Measurements from ENCODE around the gene OR51B2. TPM values are rescaled to one million over a fixed set of nuclear protein-coding genes. Genes with fewer than 3 reads are reported as not detected.

The OR51B2 gene
- total and polyA plus RNA-seq, 2 of the 13 experiments (the other 11 are each of a cell fraction or from before 2014, with no cell fraction given) = not detected

GRCh38 chr11:5281596-5281995 is 42.5 kb downstream of the OR51B2 start (continued):
- no peak for TF ChIP-seq SPEN (CRISPR knock-in tag; IDR thresholded peaks at IDR 0.05; ENCODE audit: low read depth)
- no peak for TF ChIP-seq MTF1 (CRISPR knock-in tag; IDR thresholded peaks at IDR 0.05)

DNA sequence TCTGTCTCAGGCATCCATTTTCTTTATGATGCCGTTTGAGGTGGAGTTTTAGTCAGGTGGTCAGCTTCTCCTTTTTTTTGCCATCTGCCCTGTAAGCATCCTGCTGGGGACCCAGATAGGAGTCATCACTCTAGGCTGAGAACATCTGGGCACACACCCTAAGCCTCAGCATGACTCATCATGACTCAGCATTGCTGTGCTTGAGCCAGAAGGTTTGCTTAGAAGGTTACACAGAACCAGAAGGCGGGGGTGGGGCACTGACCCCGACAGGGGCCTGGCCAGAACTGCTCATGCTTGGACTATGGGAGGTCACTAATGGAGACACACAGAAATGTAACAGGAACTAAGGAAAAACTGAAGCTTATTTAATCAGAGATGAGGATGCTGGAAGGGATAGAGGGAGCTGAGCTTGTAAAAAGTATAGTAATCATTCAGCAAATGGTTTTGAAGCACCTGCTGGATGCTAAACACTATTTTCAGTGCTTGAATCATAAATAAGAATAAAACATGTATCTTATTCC is 43.5 kb downstream of the OR51B2 start:
- no TSS peak for BruUV-seq (replicated peaks)
- intact Hi-C loops (cut with micrococcal nuclease; ENCODE audit: unreplicated experiment) (no loop called here), in situ Hi-C loops (cut with HindIII; ENCODE audit: extremely low pct_ligation_motif_present, low pct_unique_long_range_greater_than_20kb) (no loop called here)
- no peaks in the 10 kb centered on the region for H3K4me1 ChIP-seq (ENCODE audit: insufficient read depth, low read length)
- CTCF ChIA-PET (ENCODE audit: low intra/inter-chr PET ratio, low total read pairs) = no interaction called here
- 8% methylated on average over 3 of the region's 3 CpGs for WGBS (ENCODE audit: low lambda C conversion rate)
- no peaks in the 10 kb centered on the region for H3K79me2 ChIP-seq (ENCODE audit: insufficient read depth, low read length)
- no peaks in the 10 kb centered on the region for H3K27me3 ChIP-seq (ENCODE audit: control insufficient read depth in 1 of 2, insufficient read depth in 2 of 2, low read length in 2 of 2)
- no peaks in the 10 kb centered on the region for H4K20me1 ChIP-seq (ENCODE audit: insufficient read depth, low read length)
- H3K9me3 ChIP-seq (ENCODE audit: low read length) = no peaks in the 10 kb centered on the region
- H3K36me3 ChIP-seq (replicated peaks in 1 of 2; ENCODE audit: control insufficient read depth in 1 of 2, insufficient read depth in 2 of 2, low read length in 2 of 2) = no peaks in the 10 kb centered on the region
- DNase-seq (ENCODE audit: low spot score) (peak; percentile 44), FAIRE-seq (no peak), ATAC-seq (no peak)
- POLR2A ChIA-PET = no interaction called here
- H3K4me2 ChIP-seq (ENCODE audit: low read depth, low read length) = no peak overlapping the region
- no peak overlapping the region for H3K9ac ChIP-seq (ENCODE audit: insufficient read depth, low read depth, low read length)
- no peak overlapping the region for H2AFZ ChIP-seq (ENCODE audit: low read length)
- H3K4me3 ChIP-seq (replicated peaks in 1 of 3; ENCODE audit: insufficient read depth in 1 of 3, low read depth in 2 of 3, low read length in 3 of 3) = no peak overlapping the region
- no peak overlapping the region for H3K27ac ChIP-seq (ENCODE audit: extremely low read length, insufficient read depth, low read length)
- no peak for TF ChIP-seq ARID3A (IDR thresholded peaks at IDR 0.05; ENCODE audit: low read depth, low read length)
- 0 out of 2 replicates have a peak, but pooled peaks have one; percentile 10 for TF ChIP-seq CREB1 (IDR thresholded peaks at IDR 0.05)
- no peak for TF ChIP-seq CREB1 (CRISPR knock-in tag; IDR thresholded peaks at IDR 0.05)
- TF ChIP-seq ONECUT2 (CRISPR knock-in tag; IDR thresholded peaks at IDR 0.05) = no peak
- TF ChIP-seq, protein P1, sequence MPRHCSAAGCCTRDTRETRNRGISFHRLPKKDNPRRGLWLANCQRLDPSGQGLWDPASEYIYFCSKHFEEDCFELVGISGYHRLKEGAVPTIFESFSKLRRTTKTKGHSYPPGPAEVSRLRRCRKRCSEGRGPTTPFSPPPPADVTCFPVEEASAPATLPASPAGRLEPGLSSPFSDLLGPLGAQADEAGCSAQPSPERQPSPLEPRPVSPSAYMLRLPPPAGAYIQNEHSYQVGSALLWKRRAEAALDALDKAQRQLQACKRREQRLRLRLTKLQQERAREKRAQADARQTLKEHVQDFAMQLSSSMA (CRISPR knock-in tag; IDR thresholded peaks at IDR 0.05) = no peak
- TF ChIP-seq PRMT3 (CRISPR knock-in tag; IDR thresholded peaks at IDR 0.05; ENCODE audit: borderline replicate concordance, low read depth) = no peak
- peak; percentile 72 for TF ChIP-seq MAFF (IDR thresholded peaks at IDR 0.05; ENCODE audit: low read depth, low read length)
- peak; percentile 88 for TF ChIP-seq NFE2L2 (IDR thresholded peaks at IDR 0.05; ENCODE audit: low read length)
- peak; percentile 66 to 70 for TF ChIP-seq MAFK (conservative IDR thresholded peaks at IDR 0.05 in 1 of 2, IDR thresholded peaks at IDR 0.05 in 1 of 2; ENCODE audit: low read length in 2 of 2)
- TF ChIP-seq, protein P2, sequence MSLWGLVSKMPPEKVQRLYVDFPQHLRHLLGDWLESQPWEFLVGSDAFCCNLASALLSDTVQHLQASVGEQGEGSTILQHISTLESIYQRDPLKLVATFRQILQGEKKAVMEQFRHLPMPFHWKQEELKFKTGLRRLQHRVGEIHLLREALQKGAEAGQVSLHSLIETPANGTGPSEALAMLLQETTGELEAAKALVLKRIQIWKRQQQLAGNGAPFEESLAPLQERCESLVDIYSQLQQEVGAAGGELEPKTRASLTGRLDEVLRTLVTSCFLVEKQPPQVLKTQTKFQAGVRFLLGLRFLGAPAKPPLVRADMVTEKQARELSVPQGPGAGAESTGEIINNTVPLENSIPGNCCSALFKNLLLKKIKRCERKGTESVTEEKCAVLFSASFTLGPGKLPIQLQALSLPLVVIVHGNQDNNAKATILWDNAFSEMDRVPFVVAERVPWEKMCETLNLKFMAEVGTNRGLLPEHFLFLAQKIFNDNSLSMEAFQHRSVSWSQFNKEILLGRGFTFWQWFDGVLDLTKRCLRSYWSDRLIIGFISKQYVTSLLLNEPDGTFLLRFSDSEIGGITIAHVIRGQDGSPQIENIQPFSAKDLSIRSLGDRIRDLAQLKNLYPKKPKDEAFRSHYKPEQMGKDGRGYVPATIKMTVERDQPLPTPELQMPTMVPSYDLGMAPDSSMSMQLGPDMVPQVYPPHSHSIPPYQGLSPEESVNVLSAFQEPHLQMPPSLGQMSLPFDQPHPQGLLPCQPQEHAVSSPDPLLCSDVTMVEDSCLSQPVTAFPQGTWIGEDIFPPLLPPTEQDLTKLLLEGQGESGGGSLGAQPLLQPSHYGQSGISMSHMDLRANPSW (CRISPR knock-in tag; IDR thresholded peaks at IDR 0.05; ENCODE audit: borderline replicate concordance) = no peak
- TF ChIP-seq SMC3 (IDR thresholded peaks at IDR 0.05; ENCODE audit: low read length) = no peak
- TF ChIP-seq DZIP1 (CRISPR knock-in tag; IDR thresholded peaks at IDR 0.05) = no peak
- TF ChIP-seq FOSL2 (CRISPR knock-in tag; IDR thresholded peaks at IDR 0.05) = peak; percentile 74

Measured in HepG2 (cell line).